Measurements from ENCODE around the gene CDS1.

Gene CDS1

DNA sequence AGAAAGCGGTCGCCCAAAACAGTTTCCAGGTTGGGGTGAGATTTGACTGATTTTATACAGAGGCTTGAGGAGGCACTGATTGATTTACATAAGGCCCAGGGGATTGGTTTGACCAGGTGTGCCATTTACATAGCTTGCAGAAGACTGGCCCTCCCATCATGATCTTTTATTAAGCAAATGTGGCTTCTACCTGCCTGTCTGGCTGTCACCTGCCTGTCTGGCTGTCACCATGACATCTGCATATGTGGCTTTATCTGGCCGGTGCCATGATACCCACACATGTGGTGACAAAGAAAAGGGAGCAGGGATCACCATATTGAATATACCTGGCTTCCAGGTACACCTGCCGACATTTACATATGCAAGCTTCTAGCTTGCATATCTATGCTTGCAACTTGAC, 17.0 kb upstream of the CDS1 start:
- H3K4me3 ChIP-seq (ENCODE audit: low read depth, low read length) = no peak overlapping the region
- TF ChIP-seq, protein P1, sequence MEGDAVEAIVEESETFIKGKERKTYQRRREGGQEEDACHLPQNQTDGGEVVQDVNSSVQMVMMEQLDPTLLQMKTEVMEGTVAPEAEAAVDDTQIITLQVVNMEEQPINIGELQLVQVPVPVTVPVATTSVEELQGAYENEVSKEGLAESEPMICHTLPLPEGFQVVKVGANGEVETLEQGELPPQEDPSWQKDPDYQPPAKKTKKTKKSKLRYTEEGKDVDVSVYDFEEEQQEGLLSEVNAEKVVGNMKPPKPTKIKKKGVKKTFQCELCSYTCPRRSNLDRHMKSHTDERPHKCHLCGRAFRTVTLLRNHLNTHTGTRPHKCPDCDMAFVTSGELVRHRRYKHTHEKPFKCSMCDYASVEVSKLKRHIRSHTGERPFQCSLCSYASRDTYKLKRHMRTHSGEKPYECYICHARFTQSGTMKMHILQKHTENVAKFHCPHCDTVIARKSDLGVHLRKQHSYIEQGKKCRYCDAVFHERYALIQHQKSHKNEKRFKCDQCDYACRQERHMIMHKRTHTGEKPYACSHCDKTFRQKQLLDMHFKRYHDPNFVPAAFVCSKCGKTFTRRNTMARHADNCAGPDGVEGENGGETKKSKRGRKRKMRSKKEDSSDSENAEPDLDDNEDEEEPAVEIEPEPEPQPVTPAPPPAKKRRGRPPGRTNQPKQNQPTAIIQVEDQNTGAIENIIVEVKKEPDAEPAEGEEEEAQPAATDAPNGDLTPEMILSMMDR (IDR thresholded peaks at IDR 0.05; ENCODE audit: borderline replicate concordance, insufficient read depth, low read depth, low read length) = no peak

DNA sequence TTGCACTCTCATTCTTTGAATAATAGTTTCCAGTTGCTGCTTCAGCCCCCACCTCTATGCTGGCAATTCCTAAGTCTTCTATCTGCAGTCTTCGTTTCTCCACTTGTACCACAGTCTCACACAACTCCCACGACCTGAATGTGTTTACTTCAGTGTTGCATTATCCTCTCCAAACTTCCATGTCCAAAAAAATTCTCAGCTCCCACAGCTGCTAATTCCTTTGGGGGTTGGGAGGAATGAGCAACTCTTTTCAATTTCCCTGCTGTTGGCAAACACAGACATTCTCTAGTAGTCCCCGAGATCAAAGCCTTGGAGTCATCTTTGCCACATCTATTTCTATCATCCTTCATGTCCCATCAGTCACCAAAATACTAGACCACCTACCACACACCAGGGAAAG, 14.4 kb upstream of the CDS1 start:
- H3K4me3 ChIP-seq (ENCODE audit: low read depth, low read length) = no peak overlapping the region
- TF ChIP-seq, protein P1 (IDR thresholded peaks at IDR 0.05; ENCODE audit: borderline replicate concordance, insufficient read depth, low read depth, low read length) = no peak

DNA sequence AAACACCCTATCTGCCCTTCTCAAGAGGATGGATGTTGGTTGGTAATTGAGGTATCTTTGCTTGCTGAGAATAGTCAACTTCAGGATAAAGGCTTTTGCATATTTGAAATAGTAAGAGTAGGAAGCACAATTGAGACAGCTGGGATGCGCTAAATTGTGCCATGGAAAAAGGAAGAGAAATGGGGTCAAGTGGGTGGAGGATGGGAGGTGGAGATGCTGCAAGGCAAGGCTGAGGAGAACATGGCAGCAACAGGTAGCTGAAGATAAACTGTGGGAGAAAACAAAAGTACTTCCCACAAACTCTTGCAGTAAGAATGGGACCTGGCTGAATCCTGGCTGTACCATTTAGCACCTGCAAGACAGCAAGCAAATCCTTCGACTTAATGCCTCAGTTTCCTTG, 13.9 kb upstream of the CDS1 start:
- no peak overlapping the region for H3K4me3 ChIP-seq (ENCODE audit: low read depth, low read length)
- TF ChIP-seq, protein P1 (IDR thresholded peaks at IDR 0.05; ENCODE audit: borderline replicate concordance, insufficient read depth, low read depth, low read length) = no peak

DNA sequence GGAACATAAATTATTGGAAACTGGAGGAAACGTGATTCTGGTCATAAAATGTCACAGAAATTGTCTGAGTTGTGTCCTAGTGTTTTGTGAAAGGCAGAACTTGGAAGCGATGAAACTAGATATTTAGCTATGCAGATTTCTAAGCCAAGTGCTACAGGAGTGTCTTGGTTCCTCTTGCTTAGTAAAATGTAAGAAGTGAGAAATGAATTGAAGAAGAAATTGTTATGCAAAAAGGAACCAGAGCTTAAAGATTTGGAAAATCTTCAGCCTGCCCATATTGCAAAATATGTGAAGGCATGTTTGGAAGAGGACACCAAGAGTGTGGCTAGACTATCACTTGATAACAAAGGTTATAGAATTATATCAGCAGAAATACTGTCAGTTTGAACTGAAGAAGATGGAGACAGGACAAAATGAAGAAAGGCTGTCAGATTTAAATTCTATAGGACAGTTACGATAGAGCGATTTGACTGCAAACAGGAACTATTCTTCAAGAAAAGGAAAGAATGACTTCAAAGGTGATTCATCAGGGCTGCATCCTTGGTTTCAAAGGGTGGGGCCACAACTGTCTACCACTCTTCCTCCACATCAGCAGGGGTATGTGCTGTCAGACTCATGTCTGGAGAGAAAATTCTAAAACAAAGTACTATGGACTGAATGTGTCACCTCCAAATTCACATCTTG, 9.4 kb upstream of the CDS1 start:
- H3K4me3 ChIP-seq (ENCODE audit: low read depth, low read length) = no peak overlapping the region
- TF ChIP-seq, protein P1 (IDR thresholded peaks at IDR 0.05; ENCODE audit: borderline replicate concordance, insufficient read depth, low read depth, low read length) = no peak

DNA sequence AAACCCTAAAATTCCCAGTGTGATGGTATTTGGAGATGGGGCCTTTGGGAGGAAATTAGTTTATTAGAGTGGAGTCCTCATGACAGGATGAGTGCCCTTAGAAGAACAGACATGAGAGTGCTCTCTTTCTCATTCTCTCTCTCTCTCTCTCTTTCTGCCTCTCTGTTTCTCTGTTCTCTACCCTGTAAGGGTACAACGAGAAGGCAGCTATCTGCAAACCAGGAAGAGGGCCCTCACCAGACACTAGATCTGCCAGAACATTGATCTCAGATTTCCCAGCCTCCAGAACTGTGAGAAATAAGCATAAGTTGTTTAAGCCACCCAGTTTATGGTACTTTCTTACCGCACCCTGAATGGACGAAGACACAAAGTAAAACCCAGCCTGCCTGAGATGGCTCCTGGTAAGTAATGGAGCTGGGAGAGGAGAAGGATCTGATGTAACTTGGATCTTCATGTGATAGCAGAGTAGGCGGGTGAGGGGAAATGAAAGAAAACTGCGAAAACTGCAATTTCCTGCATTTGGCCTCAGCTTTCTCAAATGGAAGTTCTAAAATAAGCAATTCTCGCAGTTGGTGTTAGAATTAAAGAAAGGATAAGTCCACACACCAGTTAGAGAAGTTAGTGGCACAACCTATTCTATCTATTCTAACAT, 8.7 kb upstream of the CDS1 start:
- TF ChIP-seq, protein P1 (IDR thresholded peaks at IDR 0.05; ENCODE audit: borderline replicate concordance, insufficient read depth, low read depth, low read length) = no peak
- H3K4me3 ChIP-seq (ENCODE audit: low read depth, low read length) = no peak overlapping the region

DNA sequence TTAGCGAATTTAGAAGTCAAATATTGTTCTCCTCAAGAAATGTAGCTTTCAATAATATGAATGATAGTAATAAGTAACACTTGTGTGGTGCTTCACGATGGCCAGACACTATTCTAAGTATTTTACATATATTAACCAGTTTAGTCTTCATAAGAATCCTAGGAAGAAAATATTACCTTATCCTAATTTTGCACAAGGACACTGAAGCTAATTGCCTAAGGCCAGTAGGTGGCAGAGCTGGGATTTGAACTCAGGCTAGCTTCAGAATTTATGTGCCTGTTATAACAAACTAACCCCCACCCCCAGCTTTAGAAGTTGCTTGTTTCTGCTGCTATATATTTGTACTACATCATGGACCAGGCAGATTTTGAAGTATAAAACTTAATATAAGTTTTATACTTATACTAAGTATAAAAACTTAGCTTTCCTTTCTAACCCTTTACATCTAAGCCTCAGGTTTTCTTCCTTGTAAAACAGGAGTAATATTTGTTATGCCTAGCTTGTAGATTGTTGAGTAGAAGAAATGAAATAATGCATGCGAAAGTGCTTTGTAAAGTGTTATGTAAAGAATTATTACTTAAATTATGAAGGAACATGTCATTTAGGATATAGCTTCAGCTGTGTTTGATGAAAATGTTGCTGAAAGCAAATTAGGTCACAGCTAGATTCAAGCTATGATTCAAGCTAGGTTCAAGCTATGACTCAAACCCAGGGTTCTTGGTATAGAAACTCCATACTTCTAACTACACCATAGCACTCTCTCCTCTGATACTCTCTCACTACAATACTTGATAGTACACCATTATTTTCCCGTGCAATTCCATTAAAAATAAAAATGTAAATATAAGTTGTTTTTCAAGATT, 4.2 kb upstream of the CDS1 start:
- TF ChIP-seq, protein P1 (IDR thresholded peaks at IDR 0.05; ENCODE audit: borderline replicate concordance, insufficient read depth, low read depth, low read length) = peak; percentile 47; the same call in 1 of the 2 replicates
- no peak overlapping the region for H3K4me3 ChIP-seq (ENCODE audit: low read depth, low read length)
